ENCODE results near the gene IFNL4. TPM values are rescaled to one million over a fixed set of nuclear protein-coding genes. Genes with fewer than 3 reads are reported as not detected.
"Not testable (repeated sequence)": the region's sequence is repeated elsewhere in the genome, so short reads cannot be mapped to it uniquely, and the experiment has no call there.

The IFNL4 gene
- total RNA-seq, 4 donors from 2014 or later: not detected

- intact Hi-C loops (cut with DNase I; ENCODE audit: low total_unique reads): no loop called here
- no peaks in the 10 kb centered on the region for H3K36me3 ChIP-seq
These were observed 28.1 kb upstream of the IFNL4 start for GRCh38 chr19:39276740-39277139.

GRCh38 chr19:39275578-39275977, 26.9 kb upstream of the IFNL4 start:
- no peak for DNase-seq
- TF ChIP-seq EP300 (IDR thresholded peaks at IDR 0.05; ENCODE audit: low read depth) (no peak), CTCF (IDR thresholded peaks at IDR 0.05) (no peak), POLR2AphosphoS5 (IDR thresholded peaks at IDR 0.05) (no peak), POLR2A (IDR thresholded peaks at IDR 0.05) (no peak)
- Histone ChIP-seq H3K4me1 (no peaks in the 10 kb centered on the region), H3K9me3 (no peaks in the 10 kb centered on the region), H3K27ac (no peak overlapping the region), H3K27me3 (peaks cover 6% of the 10 kb centered on the region), H3K36me3 (no peaks in the 10 kb centered on the region), H3K4me3 (no peak overlapping the region)
- intact Hi-C loops (cut with DNase I; ENCODE audit: low total_unique reads) (no loop called here), in situ Hi-C loops (cut with MboI; ENCODE audit: low pct_ligation_motif_present in 1 of 4, low pct_unique_long_range_greater_than_20kb in 1 of 4, low sequenced_read_pairs in 3 of 4) (no loop called here)
- 73 to 94% methylated on average over 4 to 5 of the region's 5 CpGs for WGBS, 2 donors (ENCODE audit: low coverage in 1 of 2)

More at GRCh38 chr19:39276740-39277139, 28.1 kb upstream of the IFNL4 start:
- WGBS, 2 donors (ENCODE audit: low coverage in 1 of 2): 89% methylated on average over 5 of the region's 5 CpGs; no CpG with 5 or more reads in 1 of the 2 donors
- no peaks in the 10 kb centered on the region for H3K9me3 ChIP-seq
- H3K27me3 ChIP-seq: peaks cover 6% of the 10 kb centered on the region
- no peak overlapping the region for H3K4me3 ChIP-seq
- in situ Hi-C loops (cut with MboI; ENCODE audit: low pct_ligation_motif_present in 1 of 4, low pct_unique_long_range_greater_than_20kb in 1 of 4, low sequenced_read_pairs in 3 of 4): no loop called here
- no peak for DNase-seq
- H3K27ac ChIP-seq: no peak overlapping the region
- no peaks in the 10 kb centered on the region for H3K4me1 ChIP-seq
- no peak for TF ChIP-seq POLR2A (IDR thresholded peaks at IDR 0.05)
- no peak for TF ChIP-seq CTCF (IDR thresholded peaks at IDR 0.05)
- TF ChIP-seq EP300 (IDR thresholded peaks at IDR 0.05; ENCODE audit: low read depth): no peak
- no peak for TF ChIP-seq POLR2AphosphoS5 (IDR thresholded peaks at IDR 0.05)

- DNase-seq; intact Hi-C loops (cut with DNase I; ENCODE audit: low total_unique reads); in situ Hi-C loops (cut with MboI; ENCODE audit: low pct_ligation_motif_present in 1 of 4, low pct_unique_long_range_greater_than_20kb in 1 of 4, low sequenced_read_pairs in 3 of 4); H3K4me1 ChIP-seq; H3K4me3 ChIP-seq; H3K36me3 ChIP-seq; H3K27ac ChIP-seq; H3K9me3 ChIP-seq; H3K27me3 ChIP-seq: not testable (repeated sequence)
- WGBS, 2 donors (ENCODE audit: low coverage in 1 of 2): 70 to 82% methylated on average over 5 of the region's 5 CpGs
These were observed 25.2 kb upstream of the IFNL4 start for GRCh38 chr19:39273859-39274258.

- in situ Hi-C loops (cut with MboI; ENCODE audit: low pct_ligation_motif_present in 1 of 4, low pct_unique_long_range_greater_than_20kb in 1 of 4, low sequenced_read_pairs in 3 of 4): no loop called here
- no peak for TF ChIP-seq POLR2AphosphoS5 (IDR thresholded peaks at IDR 0.05)
- no peak for TF ChIP-seq CTCF (IDR thresholded peaks at IDR 0.05)
- no peak for TF ChIP-seq POLR2A (IDR thresholded peaks at IDR 0.05)
- DNase-seq: no peak
- Histone ChIP-seq H3K9me3 (no peaks in the 10 kb centered on the region), H3K27me3 (peaks cover 18% of the 10 kb centered on the region), H3K27ac (no peak overlapping the region), H3K4me1 (no peaks in the 10 kb centered on the region), H3K4me3 (no peak overlapping the region), H3K36me3 (no peaks in the 10 kb centered on the region)
- 46 to 56% methylated on average over 3 to 9 of the region's 9 CpGs for WGBS, 2 donors (ENCODE audit: low coverage in 1 of 2)
- intact Hi-C loops (cut with DNase I; ENCODE audit: low total_unique reads): no loop called here
These were observed 21.6 kb upstream of the IFNL4 start for GRCh38 chr19:39270036-39270871.

- H3K4me3 ChIP-seq; H3K36me3 ChIP-seq; H3K9me3 ChIP-seq; H3K4me1 ChIP-seq; in situ Hi-C loops (cut with MboI; ENCODE audit: low pct_ligation_motif_present in 1 of 4, low pct_unique_long_range_greater_than_20kb in 1 of 4, low sequenced_read_pairs in 3 of 4); DNase-seq; intact Hi-C loops (cut with DNase I; ENCODE audit: low total_unique reads); H3K27ac ChIP-seq: not testable (repeated sequence)
- H3K27me3 ChIP-seq: peaks cover 27% of the 10 kb centered on the region
- 67% methylated on average over 9 of the region's 10 CpGs; no CpG with 5 or more reads in 1 of the 2 donors for WGBS, 2 donors (ENCODE audit: low coverage in 1 of 2)
These were observed 20.7 kb upstream of the IFNL4 start for GRCh38 chr19:39269369-39269768.

- WGBS, 2 donors (ENCODE audit: low coverage in 1 of 2): 75% methylated on average over 1 to 10 of the region's 10 CpGs
- intact Hi-C loops (cut with DNase I; ENCODE audit: low total_unique reads); in situ Hi-C loops (cut with MboI; ENCODE audit: low pct_ligation_motif_present in 1 of 4, low pct_unique_long_range_greater_than_20kb in 1 of 4, low sequenced_read_pairs in 3 of 4): not testable (repeated sequence)
These were observed 20.0 kb upstream of the IFNL4 start for GRCh38 chr19:39268531-39269223.

GRCh38 chr19:39268085-39268484, 19.4 kb upstream of the IFNL4 start, which contains the start of gene IFNL2:
TSS of gene IFNL2 (plus strand) at chr19:39268396. CDS start at chr19:39268569, 173 bp downstream.
- H3K27me3 ChIP-seq: peaks cover 35% of the 10 kb centered on the region
- H3K9me3 ChIP-seq; H3K4me3 ChIP-seq; in situ Hi-C loops (cut with MboI; ENCODE audit: low pct_ligation_motif_present in 1 of 4, low pct_unique_long_range_greater_than_20kb in 1 of 4, low sequenced_read_pairs in 3 of 4); intact Hi-C loops (cut with DNase I; ENCODE audit: low total_unique reads); H3K36me3 ChIP-seq; H3K4me1 ChIP-seq; H3K27ac ChIP-seq; DNase-seq: not testable (repeated sequence)
- WGBS, 2 donors (ENCODE audit: low coverage in 1 of 2): no CpG with 5 or more reads among the region's 1 CpG

More at GRCh38 chr19:39268531-39269223, 20.0 kb upstream of the IFNL4 start:
- peaks cover 34% of the 10 kb centered on the region for H3K27me3 ChIP-seq
- not testable (repeated sequence) for DNase-seq, H3K4me1 ChIP-seq, H3K9me3 ChIP-seq, H3K4me3 ChIP-seq, H3K36me3 ChIP-seq, H3K27ac ChIP-seq

Measured in transverse colon (tissue), 4 donors.